Mesodermal cell (in vitro differentiated cells): Measurements from ENCODE around the gene TMEM141.
"Not testable (repeated sequence)": the region's sequence is repeated elsewhere in the genome, so short reads cannot be mapped to it uniquely, and the experiment has no call there.

Experiments used
- H3K27ac ChIP-seq: 2 replicates; pipeline ENCODE4 v1.7.0; 2013; ENCODE audit warnings: mild to moderate bottlenecking, low read depth, low read length, moderate library complexity; ENCODE audit not compliant: severe bottlenecking
- H3K36me3 ChIP-seq: 2 replicates; pipeline ENCODE4 v1.7.1; 2013; ENCODE audit warnings: mild to moderate bottlenecking, low read length, moderate library complexity; ENCODE audit not compliant: control insufficient read depth, insufficient read depth
- H3K4me1 ChIP-seq: one replicate; pipeline ENCODE4 v1.7.1; 2013; ENCODE audit warnings: mild to moderate bottlenecking, low read length; ENCODE audit not compliant: insufficient read depth, control insufficient read depth, poor library complexity, severe bottlenecking
- H3K4me3 ChIP-seq: 2 replicates; pipeline ENCODE4 v1.7.0; 2013; ENCODE audit warnings: low read length, control low read depth, mild to moderate bottlenecking; ENCODE audit not compliant: insufficient read depth, poor library complexity, severe bottlenecking; ENCODE audit errors: extremely low read depth
- H3K9me3 ChIP-seq: 2 replicates; pipeline ENCODE4 v1.7.1; 2013; ENCODE audit warnings: mild to moderate bottlenecking, low read length, moderate library complexity; ENCODE audit not compliant: control insufficient read depth
- WGBS, 2 experiments: methylation state at CpG; one replicate each; pipeline ENCODE4 v1.1.5; 2013; ENCODE audit warnings: missing lambda C conversion rate in 2 of 2; ENCODE audit not compliant: insufficient coverage in 2 of 2; 5-methylcytosine and 5-hydroxymethylcytosine counted together

TMEM141 gene

DNA sequence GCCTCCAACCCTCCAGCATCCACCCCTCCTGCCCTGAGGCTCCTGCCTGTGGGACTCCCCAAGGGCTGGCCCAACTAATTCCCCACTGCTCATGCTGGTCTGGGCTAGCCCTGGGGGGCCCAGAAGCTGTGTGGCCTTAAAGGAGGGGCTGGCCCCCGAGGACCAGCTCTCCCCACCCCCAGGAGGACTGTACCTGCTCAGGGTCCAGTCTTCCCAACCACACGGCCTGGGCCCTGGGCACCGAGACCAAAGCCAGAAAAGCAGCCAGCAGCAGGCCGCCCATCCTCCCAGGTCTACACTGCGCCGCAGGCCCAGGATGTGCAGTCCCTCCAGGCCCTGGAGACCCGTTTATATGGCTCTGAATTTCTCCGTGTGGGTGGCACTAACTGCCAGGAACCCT is 42.9 kb upstream of the TMEM141 start, which contains the start of gene LCN6:
Gene LCN6 (minus strand): TSS at position 325 of the 400 bp plus-strand sequence. CDS start 42 bp downstream, at position 283.
- WGBS, 2 experiments, result 76 to 88% methylated on average over 5 of the region's 8 CpGs
- H3K4me3 ChIP-seq, result no peak within 1 kb of the TSS
- peaks cover 13% of the 10 kb centered on the region for H3K9me3 ChIP-seq
- no peak within 1 kb of the TSS for H3K27ac ChIP-seq
- H3K36me3 ChIP-seq, result no peaks in the 10 kb centered on the region
- no peaks in the 10 kb centered on the region for H3K4me1 ChIP-seq

DNA sequence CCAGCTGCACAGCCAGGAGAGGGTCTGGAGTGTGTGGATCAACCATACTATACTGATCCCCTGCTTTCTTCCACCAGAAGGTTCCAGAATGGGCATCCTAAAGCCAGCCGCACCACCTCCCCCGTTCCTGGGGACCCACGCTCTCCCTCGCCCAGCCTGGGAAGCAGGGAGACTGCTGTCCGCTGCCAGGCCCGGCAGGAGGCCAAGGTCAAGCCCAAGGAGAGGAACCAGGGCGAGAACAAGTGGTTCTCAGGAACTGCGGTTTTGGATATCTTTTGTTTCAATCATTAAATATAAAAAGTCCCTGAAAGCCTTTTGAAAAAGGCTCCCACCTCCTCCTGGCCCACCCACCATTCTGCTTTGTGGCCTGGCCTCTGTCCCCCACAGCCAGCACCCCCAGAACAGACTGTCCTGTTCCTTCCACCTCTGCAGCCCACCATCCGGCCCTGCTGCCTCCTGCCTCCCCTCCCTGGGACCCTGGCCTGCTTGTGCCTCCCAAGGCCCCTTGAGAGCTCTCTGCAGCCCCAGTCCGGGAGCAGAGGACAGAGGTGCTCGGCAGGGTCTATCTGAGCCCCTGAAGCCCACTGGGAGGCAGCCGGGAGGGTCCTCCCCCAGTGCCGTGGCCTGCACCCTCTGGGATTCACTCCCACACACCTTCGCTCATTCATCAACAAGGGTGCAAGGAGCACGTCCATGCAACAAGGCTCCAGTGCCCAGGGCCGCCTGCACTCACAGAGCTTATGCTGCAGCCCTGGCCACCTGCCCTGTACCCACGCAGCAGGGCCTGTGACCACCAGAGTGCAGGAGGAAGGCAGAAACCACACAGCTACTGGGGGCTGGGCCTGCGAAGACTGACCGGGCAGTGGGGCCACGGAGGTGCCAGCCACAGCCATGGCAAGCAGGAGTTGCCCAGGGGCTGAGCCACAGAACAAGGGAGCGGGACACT is 42.2 kb upstream of the TMEM141 start:
- H3K4me3 ChIP-seq, result no peak overlapping the region
- H3K9me3 ChIP-seq, result peaks cover 13% of the 10 kb centered on the region
- no peaks in the 10 kb centered on the region for H3K36me3 ChIP-seq
- no peaks in the 10 kb centered on the region for H3K4me1 ChIP-seq
- H3K27ac ChIP-seq, result no peak overlapping the region
- 91 to 94% methylated on average over 17 to 19 of the region's 21 CpGs for WGBS, 2 experiments

- no peak overlapping the region for H3K27ac ChIP-seq
- H3K4me1 ChIP-seq, result no peaks in the 10 kb centered on the region
- 85% methylated on average over 2 of the region's 2 CpGs for WGBS, 2 experiments
- H3K9me3 ChIP-seq, result peaks cover 13% of the 10 kb centered on the region
- no peak overlapping the region for H3K4me3 ChIP-seq
- H3K36me3 ChIP-seq, result no peaks in the 10 kb centered on the region
Observed at GRCh38 chr9:136750526-136750925, 40.6 kb upstream of the TMEM141 start.

GRCh38 chr9:136751244-136751643 is 39.9 kb upstream of the TMEM141 start:
- Histone ChIP-seq H3K27ac (no peak overlapping the region), H3K9me3 (peaks cover 13% of the 10 kb centered on the region), H3K4me1 (no peaks in the 10 kb centered on the region), H3K36me3 (no peaks in the 10 kb centered on the region), H3K4me3 (no peak overlapping the region)
- WGBS, 2 experiments, result 100% methylated on average over 1 of the region's 1 CpG; no CpG with 5 or more reads in 1 of the 2 experiments

DNA sequence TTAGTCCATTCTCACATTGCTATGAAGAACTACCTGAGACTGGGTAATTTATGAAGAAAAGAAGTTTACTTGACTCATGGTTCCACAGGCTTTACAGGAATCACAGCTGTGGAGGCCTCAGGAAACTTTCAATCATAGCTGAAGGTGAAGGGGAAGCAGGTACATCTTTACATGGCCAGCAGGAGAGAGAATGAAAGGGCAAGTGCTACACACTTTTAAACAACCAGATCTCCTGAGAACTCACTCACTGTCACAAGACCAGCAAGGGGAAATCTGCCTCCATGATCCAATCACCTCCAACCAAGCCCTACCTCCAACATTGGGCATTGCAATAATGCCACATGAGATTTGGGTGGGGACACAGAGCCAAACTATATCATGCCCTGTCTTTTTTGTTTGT is 39.3 kb upstream of the TMEM141 start:
- Histone ChIP-seq H3K27ac (no peak overlapping the region), H3K4me1 (no peaks in the 10 kb centered on the region)

GRCh38 chr9:136753371-136754058 is 37.6 kb upstream of the TMEM141 start:
- WGBS, 2 experiments, result 86 to 89% methylated on average over 28 to 31 of the region's 31 CpGs
- H3K36me3 ChIP-seq, result no peaks in the 10 kb centered on the region
- peaks cover 13% of the 10 kb centered on the region for H3K9me3 ChIP-seq

More for the DNA sequence above, 39.3 kb upstream of the TMEM141 start:
- peaks cover 13% of the 10 kb centered on the region for H3K9me3 ChIP-seq
- H3K36me3 ChIP-seq, result no peaks in the 10 kb centered on the region
- no peak overlapping the region for H3K4me3 ChIP-seq

DNA sequence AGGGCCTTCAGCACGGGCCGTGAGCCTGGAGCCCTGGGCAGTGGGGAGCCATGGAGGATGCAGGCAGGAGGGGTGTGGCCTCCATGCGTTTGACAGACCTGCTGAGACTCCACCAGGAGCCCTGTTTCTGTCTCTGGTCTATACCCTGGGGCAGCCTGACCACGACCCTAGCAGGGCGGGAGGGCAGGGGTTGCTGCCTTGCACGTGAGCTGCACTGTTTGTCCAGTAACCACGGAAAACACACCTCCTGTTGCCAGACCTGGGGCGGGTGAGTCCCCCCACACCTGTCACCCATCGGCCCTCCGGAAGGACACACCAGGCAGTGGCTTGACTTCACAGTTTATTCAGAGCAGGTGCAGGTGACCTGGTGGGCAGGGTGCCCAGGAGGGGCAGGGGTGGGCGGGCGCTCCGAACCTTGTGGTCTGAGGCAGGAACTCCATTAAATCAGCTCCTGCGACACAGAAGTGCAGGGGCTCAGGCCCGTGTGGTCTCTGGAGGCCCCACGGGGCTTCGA is 37.0 kb upstream of the TMEM141 start:
- Histone ChIP-seq H3K9me3 (peaks cover 13% of the 10 kb centered on the region), H3K27ac (no peak overlapping the region), H3K4me1 (no peaks in the 10 kb centered on the region), H3K4me3 (no peak overlapping the region), H3K36me3 (no peaks in the 10 kb centered on the region)
- WGBS, 2 experiments, result 91 to 92% methylated on average over 16 to 17 of the region's 17 CpGs

More at GRCh38 chr9:136753371-136754058, 37.6 kb upstream of the TMEM141 start:
- Histone ChIP-seq H3K27ac (no peak overlapping the region), H3K4me1 (no peaks in the 10 kb centered on the region), H3K4me3 (no peak overlapping the region)

DNA sequence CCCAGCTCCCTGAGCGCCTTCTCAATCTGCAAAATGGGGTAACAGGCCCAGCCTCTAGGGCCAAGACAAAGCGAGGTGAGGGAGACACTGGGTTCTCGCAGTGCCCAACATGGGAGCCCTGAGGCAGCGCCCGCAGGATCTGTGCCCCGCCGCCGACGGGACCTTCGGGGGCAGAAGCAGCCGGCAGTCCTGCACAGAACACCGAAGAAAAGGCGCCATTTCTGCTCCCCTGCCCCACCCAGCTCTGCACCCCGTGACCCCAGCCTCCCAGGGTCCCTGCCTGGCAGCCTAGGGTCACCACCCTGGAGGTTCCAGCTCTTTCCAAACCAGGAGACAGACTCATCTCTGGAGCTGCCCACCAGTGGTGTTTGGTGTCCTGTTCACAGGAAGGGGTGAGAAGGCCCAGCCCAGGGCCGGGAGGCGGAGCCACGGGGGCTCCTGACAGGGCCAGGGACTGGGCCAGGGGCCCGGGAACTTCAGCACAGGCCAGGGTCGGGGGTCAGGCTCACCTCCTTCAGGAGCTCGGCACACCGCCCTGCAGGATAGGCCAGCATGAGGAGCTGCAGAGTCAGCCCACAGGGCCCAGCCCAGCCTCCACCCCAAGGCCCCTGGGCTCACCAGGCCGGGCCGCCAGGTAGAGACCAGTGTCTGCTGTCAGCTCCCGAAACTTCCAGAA is 36.4 kb upstream of the TMEM141 start:
- Histone ChIP-seq H3K9me3 (peaks cover 13% of the 10 kb centered on the region), H3K27ac (no peak overlapping the region), H3K36me3 (no peaks in the 10 kb centered on the region), H3K4me1 (no peaks in the 10 kb centered on the region), H3K4me3 (no peak overlapping the region)
- 84 to 87% methylated on average over 19 of the region's 24 CpGs for WGBS, 2 experiments

- not testable (repeated sequence) for H3K4me1 ChIP-seq, H3K36me3 ChIP-seq, H3K27ac ChIP-seq, H3K4me3 ChIP-seq
- H3K9me3 ChIP-seq, result peaks cover 13% of the 10 kb centered on the region
- 90 to 92% methylated on average over 17 to 22 of the region's 22 CpGs for WGBS, 2 experiments
Observed at GRCh38 chr9:136755302-136756133, 35.6 kb upstream of the TMEM141 start.

DNA sequence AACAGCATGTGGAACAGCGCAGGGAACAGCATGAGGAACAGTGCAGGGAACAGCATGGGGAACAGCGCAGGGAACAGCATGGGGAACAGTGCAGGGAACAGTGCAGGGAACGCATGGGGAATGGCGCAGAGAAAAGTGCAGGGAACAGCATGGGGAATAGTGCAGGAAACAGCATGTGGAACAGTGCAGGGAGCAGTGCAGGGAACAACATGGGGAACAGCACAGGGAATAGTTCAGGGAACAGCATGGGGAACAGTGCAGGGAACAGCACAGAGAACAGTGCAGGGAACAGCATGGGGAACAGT is 35.1 kb upstream of the TMEM141 start:
- Histone ChIP-seq H3K9me3 (peaks cover 13% of the 10 kb centered on the region), H3K27ac (no peak overlapping the region), H3K36me3 (no peaks in the 10 kb centered on the region), H3K4me3 (no peak overlapping the region), H3K4me1 (peaks cover 3% of the 10 kb centered on the region)
- 98% methylated on average over 4 of the region's 4 CpGs for WGBS, 2 experiments
